Colonic mucosa (tissue), 4 donors: ENCODE measurements around the gene SLC25A10. TPM values are rescaled to one million over a fixed set of nuclear protein-coding genes. Genes with fewer than 3 reads are reported as not detected.

ENCODE experiments used
- DNase-seq: peaks from one replicate; pipeline ENCODE4 v3.0.0-alpha.2; 2020
- H3K27ac ChIP-seq: fragments of 200-600 bp; one replicate; pipeline ENCODE4 v1.8.0; 2021
- H3K27me3 ChIP-seq: fragments of 200-600 bp; one replicate; pipeline ENCODE4 v1.8.0; 2021
- H3K36me3 ChIP-seq: fragments of 200-600 bp; one replicate; pipeline ENCODE4 v1.8.0; 2021
- H3K4me1 ChIP-seq: fragments of 200-600 bp; one replicate; pipeline ENCODE4 v1.8.0; 2021; ENCODE audit warnings: mild to moderate bottlenecking
- H3K4me3 ChIP-seq: fragments of 200-600 bp; one replicate; pipeline ENCODE4 v1.8.0; 2021
- H3K9ac ChIP-seq, 2 donors: one replicate each; pipeline ENCODE4 v1.7.0; 2013; ENCODE audit warnings: control low read depth in 2 of 2, low read depth in 2 of 2, low read length in 2 of 2
- H3K9me3 ChIP-seq: fragments of 200-600 bp; one replicate; pipeline ENCODE4 v1.8.0; 2021
- intact Hi-C: fragments of 100-400 bp; cut with DNase I; formaldehyde crosslinking; loops from one replicate; pipeline ENCODE4 v1.14.1; 2022
- total RNA-seq, 2 donors: library from RNA; stranded (reverse); fragmentation: NEBNext Ultra II Directional in 1 of 2; extraction: Animal tissue kit (Norgen Biotek cat#: 25700) in 1 of 2; gene quantifications; one replicate each; pipeline ENCODE4 v1.2.1, GENCODE V29; 2021
- TF ChIP-seq, protein P1 (sequence below): fragments of 200-600 bp; IDR thresholded peaks from one replicate; pipeline ENCODE4 v1.8.0; 2022; ENCODE audit warnings: antibody characterized with exemption, mild to moderate bottlenecking
- donor health status: healthy.
- donor health status: DM: no; HTN: no; CAD: no.
- donor health status: DM: no; HTN: no; CAD: no.

The SLC25A10 gene
- total RNA-seq, 2 donors from 2014 or later: 46.0 to 110 TPM

- intact Hi-C loops: no loop called here
- no peak overlapping the region for H3K9ac ChIP-seq
Observed at GRCh38 chr17:81693509-81694210, 18.4 kb upstream of the SLC25A10 start.

DNA sequence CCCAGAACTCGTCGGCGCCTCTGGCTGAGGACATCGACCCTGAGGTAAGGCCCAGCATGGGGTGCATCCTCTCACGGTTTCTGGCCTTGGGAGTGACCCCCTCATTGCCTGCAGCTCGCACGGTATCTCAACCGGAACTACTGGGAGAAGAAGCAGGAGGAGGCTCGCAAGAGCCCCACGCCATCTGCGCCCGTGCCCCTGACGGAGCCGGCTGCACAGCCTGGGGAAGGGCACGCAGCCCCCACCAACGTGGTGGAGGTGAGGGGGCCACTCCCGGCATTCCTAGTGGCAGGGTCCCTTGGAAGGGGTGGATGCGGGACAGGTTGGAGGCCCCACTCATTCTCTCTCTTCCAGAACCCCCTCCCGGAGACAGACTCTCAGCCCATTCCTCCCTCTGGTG, 17.3 kb upstream of the SLC25A10 start:
- H3K36me3 ChIP-seq: peaks cover 6% of the 10 kb centered on the region
- no peak for DNase-seq
- no peaks in the 10 kb centered on the region for H3K27me3 ChIP-seq
- no peak overlapping the region for H3K9ac ChIP-seq
- TF ChIP-seq, protein P1, sequence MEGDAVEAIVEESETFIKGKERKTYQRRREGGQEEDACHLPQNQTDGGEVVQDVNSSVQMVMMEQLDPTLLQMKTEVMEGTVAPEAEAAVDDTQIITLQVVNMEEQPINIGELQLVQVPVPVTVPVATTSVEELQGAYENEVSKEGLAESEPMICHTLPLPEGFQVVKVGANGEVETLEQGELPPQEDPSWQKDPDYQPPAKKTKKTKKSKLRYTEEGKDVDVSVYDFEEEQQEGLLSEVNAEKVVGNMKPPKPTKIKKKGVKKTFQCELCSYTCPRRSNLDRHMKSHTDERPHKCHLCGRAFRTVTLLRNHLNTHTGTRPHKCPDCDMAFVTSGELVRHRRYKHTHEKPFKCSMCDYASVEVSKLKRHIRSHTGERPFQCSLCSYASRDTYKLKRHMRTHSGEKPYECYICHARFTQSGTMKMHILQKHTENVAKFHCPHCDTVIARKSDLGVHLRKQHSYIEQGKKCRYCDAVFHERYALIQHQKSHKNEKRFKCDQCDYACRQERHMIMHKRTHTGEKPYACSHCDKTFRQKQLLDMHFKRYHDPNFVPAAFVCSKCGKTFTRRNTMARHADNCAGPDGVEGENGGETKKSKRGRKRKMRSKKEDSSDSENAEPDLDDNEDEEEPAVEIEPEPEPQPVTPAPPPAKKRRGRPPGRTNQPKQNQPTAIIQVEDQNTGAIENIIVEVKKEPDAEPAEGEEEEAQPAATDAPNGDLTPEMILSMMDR: no peak
- no peak overlapping the region for H3K4me3 ChIP-seq
- intact Hi-C loops: no loop called here
- H3K9me3 ChIP-seq: no peaks in the 10 kb centered on the region
- H3K4me1 ChIP-seq: no peaks in the 10 kb centered on the region
- H3K27ac ChIP-seq: no peak overlapping the region

More at GRCh38 chr17:81693509-81694210, 18.4 kb upstream of the SLC25A10 start:
- no peak for DNase-seq
- Histone ChIP-seq H3K36me3 (peaks cover 9% of the 10 kb centered on the region), H3K4me1 (no peaks in the 10 kb centered on the region), H3K9me3 (no peaks in the 10 kb centered on the region), H3K27ac (no peak overlapping the region), H3K27me3 (no peaks in the 10 kb centered on the region), H3K4me3 (no peak overlapping the region)
- TF ChIP-seq, protein P1: no peak

- H3K9me3 ChIP-seq: no peaks in the 10 kb centered on the region
Observed at GRCh38 chr17:81695211-81695610, 16.9 kb upstream of the SLC25A10 start.

GRCh38 chr17:81695801-81696200, 16.3 kb upstream of the SLC25A10 start:
- Histone ChIP-seq H3K27me3 (no peaks in the 10 kb centered on the region), H3K36me3 (peaks cover 6% of the 10 kb centered on the region), H3K4me1 (no peaks in the 10 kb centered on the region), H3K9ac (no peak overlapping the region), H3K27ac (no peak overlapping the region), H3K9me3 (no peaks in the 10 kb centered on the region), H3K4me3 (no peak overlapping the region)
- DNase-seq: no peak
- intact Hi-C loops: no loop called here
- TF ChIP-seq, protein P1: no peak

More at GRCh38 chr17:81695211-81695610, 16.9 kb upstream of the SLC25A10 start:
- Histone ChIP-seq H3K9ac (no peak overlapping the region), H3K36me3 (peaks cover 6% of the 10 kb centered on the region), H3K4me3 (no peak overlapping the region), H3K27ac (no peak overlapping the region), H3K4me1 (no peaks in the 10 kb centered on the region), H3K27me3 (no peaks in the 10 kb centered on the region)
- intact Hi-C loops: no loop called here
- DNase-seq: no peak
- TF ChIP-seq, protein P1: no peak

GRCh38 chr17:81696218-81696941, 15.7 kb upstream of the SLC25A10 start:
- H3K9ac ChIP-seq: no peak overlapping the region
- no peaks in the 10 kb centered on the region for H3K27me3 ChIP-seq
- H3K27ac ChIP-seq: no peak overlapping the region
- DNase-seq: no peak
- peaks cover 3% of the 10 kb centered on the region for H3K4me1 ChIP-seq
- intact Hi-C loops: no loop called here
- H3K9me3 ChIP-seq: no peaks in the 10 kb centered on the region
- TF ChIP-seq, protein P1: no peak
- peaks cover 6% of the 10 kb centered on the region for H3K36me3 ChIP-seq
- no peak overlapping the region for H3K4me3 ChIP-seq
